HG03571 (cell line): ENCODE data around the gene ZBTB32.

Source experiments
- ATAC-seq: cut with Tn5 transposase; IDR thresholded peaks from one replicate; pipeline ENCODE4 v1.9.1; 2021; ENCODE audit not compliant: unreplicated experiment

Gene ZBTB32

GRCh38 chr19:35736913-35737886 is 32.8 kb downstream of the ZBTB32 start:
- no peak for ATAC-seq

- ATAC-seq = no peak
Measured at GRCh38 chr19:35738021-35738886, 33.9 kb downstream of the ZBTB32 start.

GRCh38 chr19:35738887-35739229 is 34.5 kb downstream of the ZBTB32 start:
- ATAC-seq = no peak

- no peak for ATAC-seq
Measured at GRCh38 chr19:35739275-35740107, 35.1 kb downstream of the ZBTB32 start.

GRCh38 chr19:35740108-35740422 is 35.7 kb downstream of the ZBTB32 start:
- peak; percentile 10 for ATAC-seq

- ATAC-seq = peak; percentile 53
Measured at GRCh38 chr19:35740423-35741202, 36.3 kb downstream of the ZBTB32 start.

GRCh38 chr19:35741203-35741515 is 36.8 kb downstream of the ZBTB32 start:
- no peak for ATAC-seq

GRCh38 chr19:35742121-35742724 is 37.9 kb downstream of the ZBTB32 start, which contains the start of gene IGFLR1:
TSS of gene IGFLR1 (minus strand) at chr19:35742452. CDS start at chr19:35741180, 1,272 bp downstream.
- ATAC-seq = no peak

GRCh38 chr19:35743640-35744429 is 39.5 kb downstream of the ZBTB32 start:
- no peak for ATAC-seq

- ATAC-seq = no peak
Measured at GRCh38 chr19:35744430-35745327, 40.3 kb downstream of the ZBTB32 start.

GRCh38 chr19:35745328-35746086 is 41.1 kb downstream of the ZBTB32 start, which contains the start of the genes PSENEN and U2AF1L4:
TSS of gene PSENEN (plus strand) at chr19:35745651. CDS start at chr19:35745931, 280 bp downstream.
TSS of gene U2AF1L4 (minus strand) at chr19:35745418. CDS start at chr19:35745391, 27 bp downstream.
- ATAC-seq = peak; percentile 34

- ATAC-seq = no peak
Measured at GRCh38 chr19:35746087-35746462, 41.7 kb downstream of the ZBTB32 start.

- ATAC-seq = no peak
Measured at GRCh38 chr19:35746531-35746930, 42.2 kb downstream of the ZBTB32 start.

- ATAC-seq = peak; percentile 57
Measured at GRCh38 chr19:35748106-35749020, 44.0 kb downstream of the ZBTB32 start, which contains the start of gene LIN37. TSS of gene LIN37 (plus strand) at chr19:35748576. CDS start at chr19:35748725, 149 bp downstream.

- no peak for ATAC-seq
Measured at GRCh38 chr19:35750167-35750566, 45.8 kb downstream of the ZBTB32 start.
